ENCODE results near the gene PPP1R2C.

The PPP1R2C gene

GRCh38 chrX:42735250-42735649 lies 42.7 kb downstream of the PPP1R2C start:
- TF ChIP-seq CTCF (IDR thresholded peaks at IDR 0.05) = no peak
- Histone ChIP-seq H3K4me3 (no peak overlapping the region), H3K27ac (no peak overlapping the region)
- no peak for DNase-seq (ENCODE audit: low spot score)

GRCh38 chrX:42732506-42732905 lies 45.5 kb downstream of the PPP1R2C start:
- Histone ChIP-seq H3K27ac (no peak overlapping the region), H3K4me3 (no peak overlapping the region)
- TF ChIP-seq CTCF (IDR thresholded peaks at IDR 0.05) = no peak
- DNase-seq (ENCODE audit: low spot score) = no peak

Measured in coronary artery (tissue), 2 donors.